ENCODE results near the gene CEP128.
A peak's percentile ranks its signal among the peaks of the same experiment; 100 is the strongest.
"Not testable (repeated sequence)": the region's sequence is repeated elsewhere in the genome, so short reads cannot be mapped to it uniquely, and the experiment has no call there.

CEP128 gene

DNA sequence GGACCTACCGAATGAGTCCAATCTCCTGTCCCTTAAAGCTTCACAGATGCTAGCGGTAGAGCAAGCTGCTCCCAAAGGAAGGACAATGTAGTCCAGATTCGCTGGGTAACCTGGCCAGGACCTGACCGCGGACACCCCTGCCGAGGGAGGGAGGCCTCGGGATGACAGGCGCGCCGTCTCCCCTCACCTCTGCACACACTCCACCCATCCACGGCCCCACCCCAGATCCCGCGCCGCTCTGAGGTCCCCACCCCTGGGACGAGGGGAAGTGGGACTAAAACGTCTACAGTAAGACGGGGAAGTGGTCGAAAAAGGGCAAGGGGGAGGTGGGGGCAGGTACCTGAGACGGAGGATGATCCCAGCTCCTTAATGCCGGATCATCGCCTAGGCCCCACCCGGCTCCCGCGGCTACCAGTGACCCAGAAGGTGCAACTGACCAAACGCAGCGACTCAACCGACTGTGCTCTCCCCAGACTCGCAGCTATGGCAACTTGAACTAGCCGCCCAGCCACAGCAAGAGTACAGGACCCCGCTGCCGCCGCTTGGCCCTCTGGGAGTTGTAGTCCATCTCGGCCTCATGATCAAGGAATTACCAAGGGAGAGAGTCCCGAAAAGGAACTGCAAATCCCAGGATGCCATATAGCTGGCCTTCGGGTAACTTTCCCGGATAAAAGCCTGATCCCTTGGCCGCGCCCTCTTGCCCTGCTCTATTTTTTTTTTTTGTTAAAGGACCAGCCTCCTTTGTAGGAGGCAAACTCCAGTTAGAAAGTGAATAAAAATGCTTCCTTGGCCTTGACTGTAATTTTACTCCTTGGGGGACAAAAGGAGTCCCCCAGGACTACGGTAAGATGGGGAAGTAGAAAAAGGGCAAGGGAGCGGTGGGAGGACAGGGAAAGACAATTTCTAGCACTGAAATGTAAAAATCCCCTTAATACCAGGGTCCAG lies at the start of gene CEP128:
Gene CEP128, minus strand, starts transcription at position 498 of the 945 bp plus-strand sequence.
- DNase-seq: peak; percentile 92

GRCh38 chr14:80988735-80989429 lies 47.3 kb upstream of the CEP128 start:
- DNase-seq: no peak

DNA sequence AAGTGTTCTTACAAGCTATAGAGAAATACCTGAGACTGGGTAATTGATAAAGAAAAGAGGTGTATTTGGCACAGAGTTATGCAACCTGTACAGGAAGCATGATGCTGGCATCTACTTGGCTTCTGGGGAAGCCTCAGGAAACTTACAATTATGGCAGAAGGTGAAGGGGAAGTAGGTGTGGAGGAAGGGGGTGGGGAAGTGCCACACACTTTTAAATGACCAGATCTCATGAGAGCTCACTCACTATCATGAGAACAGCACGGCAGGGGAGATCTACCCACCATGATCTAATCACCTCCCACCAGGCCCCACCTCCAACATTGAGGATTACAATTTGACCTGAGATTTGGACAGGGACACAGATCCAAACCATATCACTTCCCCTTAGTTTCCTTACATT lies 46.7 kb upstream of the CEP128 start:
- no peak for DNase-seq

- DNase-seq: peak; percentile 42
Observed at GRCh38 chr14:80987235-80988032, 45.9 kb upstream of the CEP128 start.

DNA sequence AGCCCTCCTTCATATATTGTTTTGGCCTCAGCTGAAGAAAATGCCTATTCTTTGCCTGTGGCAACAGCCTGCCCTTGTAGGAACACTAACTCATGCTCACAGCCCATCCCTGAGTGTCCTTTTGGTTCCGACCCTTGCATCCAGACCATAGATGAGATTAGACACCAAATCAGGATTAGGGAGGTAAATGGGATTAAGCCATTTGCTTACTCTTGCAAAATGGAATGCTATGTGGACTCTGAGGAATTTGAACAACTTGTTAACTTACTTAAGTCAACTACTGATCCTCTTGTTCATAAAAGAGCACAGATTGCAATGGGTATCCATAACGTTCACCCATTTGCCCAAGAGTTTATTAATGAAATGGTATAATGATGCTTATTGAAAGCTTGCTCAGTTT lies 41.2 kb upstream of the CEP128 start:
- DNase-seq: no peak

GRCh38 chr14:80981673-80982072 lies 40.1 kb upstream of the CEP128 start:
- no peak for DNase-seq

DNA sequence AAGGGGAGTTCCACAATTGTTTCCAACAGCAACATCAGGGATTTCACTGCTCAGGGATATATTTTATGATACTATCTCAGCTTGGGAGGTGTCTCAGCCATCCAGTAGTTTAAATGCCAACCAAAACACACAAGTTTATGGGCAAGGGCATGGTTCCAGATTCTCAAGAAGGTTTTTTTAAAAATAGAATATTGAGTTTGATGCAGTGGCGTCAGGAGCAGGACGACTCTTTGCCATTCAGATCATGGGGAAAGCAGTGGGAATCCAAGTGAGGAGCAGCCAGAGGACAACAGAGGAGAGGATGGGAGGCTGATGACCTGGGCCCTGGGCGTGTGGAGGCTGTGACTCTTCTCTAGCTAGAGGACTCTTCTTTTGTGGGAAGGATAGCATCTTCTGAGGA lies 39.6 kb upstream of the CEP128 start:
- no peak for DNase-seq

DNA sequence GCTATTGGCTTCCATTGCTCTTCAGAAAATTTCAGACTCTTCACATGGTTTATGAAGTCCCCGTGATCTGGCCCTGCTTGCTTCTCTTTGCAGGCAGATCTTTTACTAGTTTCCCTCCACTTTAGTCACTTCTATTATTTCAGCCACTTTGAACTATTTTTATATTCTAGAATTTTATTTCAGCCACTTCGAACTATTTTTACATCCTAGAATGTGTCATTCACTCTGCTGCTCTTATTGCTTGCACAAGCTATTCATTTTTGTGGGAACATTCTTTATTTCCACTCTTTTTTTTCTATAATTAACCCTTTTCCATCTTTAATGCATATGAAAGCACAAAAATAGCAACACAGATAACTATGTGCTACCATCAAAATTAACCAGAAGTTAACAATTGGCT lies 38.4 kb upstream of the CEP128 start:
- no peak for DNase-seq

- no peak for DNase-seq
Observed at GRCh38 chr14:80978403-80978802, 36.9 kb upstream of the CEP128 start.

GRCh38 chr14:80977221-80977620 lies 35.7 kb upstream of the CEP128 start:
- DNase-seq: no peak

DNA sequence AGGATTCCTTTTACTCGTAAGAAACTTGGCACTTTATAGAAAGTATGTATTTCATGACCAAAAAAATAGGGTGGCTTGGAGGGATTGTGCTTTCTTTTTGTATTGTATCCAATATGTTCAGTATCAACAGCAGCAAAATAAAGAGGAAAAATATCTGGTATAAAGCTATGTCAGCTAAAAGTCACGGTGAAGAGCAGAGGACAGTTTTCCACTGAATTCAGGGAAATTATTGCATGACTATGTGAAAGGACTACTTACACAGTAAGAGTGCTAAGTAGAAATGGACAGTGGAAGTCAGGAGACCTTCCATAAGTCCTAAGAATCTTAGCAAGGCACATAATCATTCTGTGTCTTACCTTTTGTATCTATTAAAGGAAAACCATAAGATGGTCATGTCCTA lies 33.1 kb upstream of the CEP128 start:
- DNase-seq: no peak

- DNase-seq: peak; percentile 81
Observed at GRCh38 chr14:80973931-80974641, 32.5 kb upstream of the CEP128 start.

GRCh38 chr14:80965037-80965436 lies 23.5 kb upstream of the CEP128 start:
- DNase-seq: no peak

DNA sequence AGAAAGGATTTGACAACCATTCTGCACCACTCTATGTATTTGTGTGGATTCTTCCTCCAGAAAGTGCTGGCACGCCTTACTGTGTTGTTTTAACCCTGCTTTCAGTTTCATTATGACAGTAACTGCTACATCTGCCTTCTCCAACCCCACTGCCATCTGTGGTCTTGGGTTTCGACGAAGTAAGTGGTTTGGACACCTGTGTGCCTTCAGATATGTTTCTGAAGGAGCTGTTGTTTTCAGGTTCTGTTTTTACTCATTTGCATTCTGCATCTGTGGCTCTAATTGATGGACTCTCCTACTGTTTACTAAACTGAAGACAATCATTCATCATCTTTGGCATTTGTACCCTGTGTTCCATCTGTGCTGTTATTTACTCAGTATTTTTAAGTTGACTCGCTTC lies 18.0 kb upstream of the CEP128 start:
- DNase-seq: no peak

- no peak for DNase-seq
Observed at GRCh38 chr14:80958939-80959338, 17.4 kb upstream of the CEP128 start.

- no peak for DNase-seq
Observed at GRCh38 chr14:80958226-80958625, 16.7 kb upstream of the CEP128 start.

GRCh38 chr14:80957613-80958012 lies 16.1 kb upstream of the CEP128 start:
- no peak for DNase-seq

DNA sequence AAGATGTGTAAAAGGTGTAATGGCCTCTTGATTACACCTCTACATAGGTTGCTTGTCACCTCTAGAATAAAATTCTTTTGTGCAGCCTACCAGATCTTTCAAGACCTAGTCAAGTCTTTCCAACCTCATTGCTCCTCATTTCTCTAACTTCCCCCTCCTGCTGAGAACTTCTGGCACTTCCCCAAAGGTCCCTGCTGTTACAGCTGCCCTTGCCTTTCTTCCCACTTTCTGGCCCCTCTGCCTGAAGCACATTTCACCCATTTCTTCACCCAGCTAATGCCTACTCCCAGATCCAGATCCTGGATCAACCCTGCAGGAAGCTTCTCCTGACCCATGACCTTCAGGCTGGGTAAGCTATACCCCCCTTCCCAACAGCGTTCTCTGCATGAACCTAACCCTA lies 15.4 kb upstream of the CEP128 start:
- no peak for DNase-seq

- no peak for DNase-seq
Observed at GRCh38 chr14:80956102-80956501, 14.6 kb upstream of the CEP128 start.

DNA sequence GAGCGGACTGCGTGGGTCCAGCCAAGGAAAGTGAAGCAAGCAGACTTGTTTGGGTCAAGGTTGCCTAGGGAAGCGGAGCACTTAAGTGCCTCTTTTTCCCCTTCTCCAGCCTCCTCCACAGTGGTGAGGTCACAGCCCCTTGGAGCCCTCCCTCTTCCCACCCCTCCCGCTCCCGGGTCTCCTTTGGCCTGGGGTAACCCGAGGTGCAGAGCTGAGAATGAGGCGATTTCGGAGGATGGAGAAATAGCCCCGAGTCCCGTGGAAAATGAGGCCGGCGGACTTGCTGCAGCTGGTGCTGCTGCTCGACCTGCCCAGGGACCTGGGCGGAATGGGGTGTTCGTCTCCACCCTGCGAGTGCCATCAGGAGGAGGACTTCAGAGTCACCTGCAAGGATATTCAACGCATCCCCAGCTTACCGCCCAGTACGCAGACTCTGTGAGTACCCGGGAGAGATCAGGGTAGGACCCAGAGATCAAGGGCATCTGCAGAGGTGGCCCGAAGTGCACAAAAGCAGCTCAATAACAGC lies 13.9 kb upstream of the CEP128 start, which contains the start of gene TSHR:
Gene TSHR, plus strand, starts transcription at position 206 of the 526 bp plus-strand sequence. Its CDS starts 60 bp downstream, at position 266.
- DNase-seq: no peak

- DNase-seq: no peak
Observed at GRCh38 chr14:80954687-80955299, 13.3 kb upstream of the CEP128 start.

- not testable (repeated sequence) for DNase-seq
Observed at GRCh38 chr14:80953211-80953610, 11.7 kb upstream of the CEP128 start.

All from NCI-H2081 treated with DMSO at 0.1 percent for 48 hours (cell line).